GM18507 (cell line): ENCODE data around the gene GLA.

Experiments
- DNase-seq: peaks from one replicate; pipeline ENCODE4 v3.0.0; 2011; ENCODE audit warnings: low read depth; ENCODE audit not compliant: insufficient read length; ENCODE audit errors: extremely low spot score
- FAIRE-seq: peaks from 2 replicates; lab custom pipeline; 2011; peaks lifted over from hg19 to GRCh38; lab: Jason Lieb, UNC

Gene GLA

GRCh38 chrX:101362116-101362515, 45.6 kb downstream of the GLA start:
- FAIRE-seq = no peak

GRCh38 chrX:101360390-101360789, 47.3 kb downstream of the GLA start:
- DNase-seq = no peak
- FAIRE-seq = no peak

More at GRCh38 chrX:101362116-101362515, 45.6 kb downstream of the GLA start:
- DNase-seq = no peak

GRCh38 chrX:101359966-101360365, 47.8 kb downstream of the GLA start:
- no peak for DNase-seq
- FAIRE-seq = no peak

GRCh38 chrX:101357166-101357795, 50.4 kb downstream of the GLA start:
- no peak for DNase-seq
- peak; percentile 62 for FAIRE-seq

GRCh38 chrX:101349193-101349562, 58.5 kb downstream of the GLA start:
- no peak for DNase-seq
- no peak for FAIRE-seq

GRCh38 chrX:101348452-101349192, 59.1 kb downstream of the GLA start, which contains the start of gene TIMM8A:
Gene TIMM8A, minus strand, starts transcription at chrX:101348742. Its CDS starts 78 bp downstream, at chrX:101348664.
- peak; percentile 86 for FAIRE-seq
- peak; percentile 67 for DNase-seq

GRCh38 chrX:101347859-101348451, 59.8 kb downstream of the GLA start:
- FAIRE-seq (no peak), DNase-seq (no peak)
